Effector memory CD8-positive, alpha-beta T cell (primary cell): Measurements from ENCODE around the gene POLR3A.
"Not testable (repeated sequence)": the region's sequence is repeated elsewhere in the genome, so short reads cannot be mapped to it uniquely, and the experiment has no call there.

Source experiments
- ATAC-seq: fragments of 150-1000 bp; cut with Tn5 transposase; replicated peaks from 2 replicates; pipeline ENCODE4 v1.10.0; 2021; ENCODE audit warnings: mild to moderate bottlenecking, moderate library complexity
- DNase-seq, 3 experiments: peaks; one replicate each; pipeline ENCODE4 v3.0.0; 2021
- H3K27ac Mint-ChIP-seq, 2 donors: one replicate each; pipeline ENCODE4 v1.8.0; 2022; ENCODE audit warnings: mild to moderate bottlenecking in 2 of 2, mixed read lengths in 2 of 2, moderate library complexity in 2 of 2
- H3K27me3 Mint-ChIP-seq, 2 donors: one replicate each; pipeline ENCODE4 v1.8.0; 2022; ENCODE audit warnings: mixed read lengths in 2 of 2
- H3K36me3 Mint-ChIP-seq: one replicate; pipeline ENCODE4 v1.8.0; 2022; ENCODE audit warnings: mild to moderate bottlenecking, moderate library complexity, mixed read lengths; ENCODE audit not compliant: insufficient read depth
- H3K4me1 Mint-ChIP-seq, 2 donors: one replicate each; pipeline ENCODE4 v1.8.0; 2022; ENCODE audit warnings: low read depth in 2 of 2, mixed read lengths in 2 of 2
- H3K4me3 Mint-ChIP-seq, 2 donors: one replicate each; pipeline ENCODE4 v1.8.0; 2022; ENCODE audit warnings: mild to moderate bottlenecking in 2 of 2, mixed read lengths in 2 of 2, moderate library complexity in 2 of 2
- H3K9me3 Mint-ChIP-seq, 2 donors: one replicate each; pipeline ENCODE4 v1.8.0; 2022; ENCODE audit warnings: mixed read lengths in 2 of 2

POLR3A gene

GRCh38 chr10:78002541-78003288 lies 26.6 kb downstream of the POLR3A start:
- peaks cover 0 to 4% of the 10 kb centered on the region in 2 donors for H3K4me1 Mint-ChIP-seq
- ATAC-seq (no peak), DNase-seq (no peak)
- no peaks in the 10 kb centered on the region for H3K27me3 Mint-ChIP-seq
- peaks cover 78% of the 10 kb centered on the region for H3K36me3 Mint-ChIP-seq
- H3K9me3 Mint-ChIP-seq: no peaks in the 10 kb centered on the region
- no peak overlapping the region for H3K27ac Mint-ChIP-seq
- no peak overlapping the region for H3K4me3 Mint-ChIP-seq

DNA sequence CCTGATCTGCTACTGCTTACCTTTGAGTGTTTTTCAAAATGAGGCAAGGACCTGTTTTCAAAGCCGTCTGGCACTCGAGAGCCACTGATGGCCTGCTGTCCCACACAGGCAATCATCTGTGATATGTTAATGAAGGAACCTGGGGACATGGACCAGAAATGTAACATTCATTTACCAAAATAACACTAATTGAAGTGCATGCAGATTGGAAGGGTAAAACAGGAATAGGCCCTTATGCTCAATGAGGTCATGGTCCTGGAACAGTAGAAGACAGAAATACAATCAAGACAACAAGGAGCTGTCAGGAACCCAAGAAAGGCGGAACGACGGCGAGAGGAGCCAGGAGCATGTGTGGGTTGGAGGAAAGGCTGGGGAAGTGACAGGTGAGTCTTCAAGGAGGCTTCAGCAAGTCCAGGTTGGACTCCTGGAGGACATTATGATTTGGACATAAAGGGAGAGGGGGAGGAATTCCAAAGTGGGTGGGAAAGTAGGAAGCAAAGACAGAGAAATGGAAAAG lies 28.3 kb downstream of the POLR3A start:
- Mint-ChIP-seq H3K4me1 (peaks cover 0 to 8% of the 10 kb centered on the region in 2 donors), H3K27ac (no peak overlapping the region), H3K9me3 (no peaks in the 10 kb centered on the region), H3K36me3 (peaks cover 68% of the 10 kb centered on the region), H3K4me3 (no peak overlapping the region), H3K27me3 (no peaks in the 10 kb centered on the region)
- ATAC-seq (no peak), DNase-seq (no peak)

DNA sequence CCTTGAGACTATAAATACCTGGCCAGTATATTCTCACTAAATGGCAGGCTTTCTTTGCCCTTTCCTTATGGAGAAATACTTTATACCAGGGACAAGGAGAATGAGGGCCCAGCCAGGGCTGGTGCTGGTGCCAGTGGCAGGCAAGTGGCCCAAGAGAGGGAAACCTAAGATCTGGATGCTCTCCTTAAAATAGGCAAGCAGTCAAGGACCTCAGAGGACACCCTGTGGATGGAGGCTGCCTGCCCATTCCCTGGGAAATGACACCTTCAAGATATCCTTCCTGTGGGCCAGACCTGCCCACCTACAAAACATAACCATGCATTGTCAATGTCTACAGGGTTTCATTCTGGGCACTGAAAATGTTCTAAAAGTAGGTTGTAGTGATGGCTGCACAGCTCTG lies 29.1 kb downstream of the POLR3A start:
- no peak overlapping the region for H3K27ac Mint-ChIP-seq
- DNase-seq (no peak), ATAC-seq (no peak)
- peaks cover 0 to 8% of the 10 kb centered on the region in 2 donors for H3K4me1 Mint-ChIP-seq
- H3K4me3 Mint-ChIP-seq: no peak overlapping the region
- H3K27me3 Mint-ChIP-seq: no peaks in the 10 kb centered on the region
- H3K9me3 Mint-ChIP-seq: no peaks in the 10 kb centered on the region
- H3K36me3 Mint-ChIP-seq: peaks cover 61% of the 10 kb centered on the region

DNA sequence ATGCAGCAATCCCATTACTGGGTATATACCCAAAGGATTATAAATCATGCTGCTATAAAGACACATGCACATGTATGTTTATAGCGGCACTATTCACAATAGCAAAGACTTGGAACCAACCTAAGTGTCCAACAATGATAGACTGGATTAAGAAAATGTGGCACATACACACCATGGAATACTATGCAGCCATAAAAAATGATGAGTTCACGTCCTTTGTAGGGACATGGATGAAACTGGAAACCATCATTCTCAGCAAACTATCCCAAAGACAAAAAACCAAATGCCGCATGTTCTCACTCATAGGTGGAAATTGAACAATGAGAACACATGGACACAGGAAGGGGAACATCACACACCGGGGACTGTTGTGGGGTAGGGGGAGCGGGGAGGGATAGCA lies 30.5 kb downstream of the POLR3A start:
- DNase-seq, H3K27ac Mint-ChIP-seq, H3K9me3 Mint-ChIP-seq, H3K4me3 Mint-ChIP-seq, H3K27me3 Mint-ChIP-seq, ATAC-seq, H3K4me1 Mint-ChIP-seq: not testable (repeated sequence)
- H3K36me3 Mint-ChIP-seq: peaks cover 58% of the 10 kb centered on the region

- Mint-ChIP-seq H3K9me3 (no peaks in the 10 kb centered on the region), H3K27me3 (no peaks in the 10 kb centered on the region), H3K4me3 (no peak overlapping the region), H3K27ac (no peak overlapping the region), H3K4me1 (peaks cover 0 to 3% of the 10 kb centered on the region in 2 donors), H3K36me3 (peaks cover 69% of the 10 kb centered on the region)
- no peak for ATAC-seq
- DNase-seq: no peak
These were observed 35.7 kb downstream of the POLR3A start for GRCh38 chr10:77993620-77994019.

DNA sequence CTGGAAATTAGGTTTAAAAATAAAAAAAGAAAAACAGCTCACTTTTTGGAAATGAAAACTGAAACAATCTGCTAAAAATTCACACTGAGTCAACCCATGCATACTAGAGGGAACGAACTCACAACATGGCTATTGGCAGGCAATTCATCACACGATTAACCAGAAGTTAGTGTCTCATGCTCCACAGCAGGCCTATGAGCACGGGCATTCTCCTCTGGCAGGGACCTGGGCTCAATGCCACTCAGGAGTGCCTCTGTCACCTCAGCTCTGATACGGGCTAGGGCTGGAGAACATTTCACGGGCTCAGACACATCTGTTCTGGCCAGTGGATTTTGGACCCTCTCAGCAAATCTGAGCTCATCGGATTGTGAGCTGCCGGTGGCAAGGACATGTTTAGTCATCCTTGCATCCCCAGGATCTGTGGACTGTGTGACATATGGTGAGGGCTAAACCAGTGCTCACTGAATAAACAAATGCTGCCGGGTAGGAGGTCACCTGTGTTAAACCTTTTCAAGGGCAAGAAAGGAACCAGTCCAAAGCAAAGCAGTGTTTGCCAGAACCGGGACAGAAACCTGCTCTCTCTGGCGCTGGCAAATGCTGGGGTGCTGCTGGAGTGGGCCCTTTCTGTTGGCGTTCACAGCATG lies 40.1 kb downstream of the POLR3A start:
- Mint-ChIP-seq H3K36me3 (peaks cover 87% of the 10 kb centered on the region), H3K4me1 (no peaks in the 10 kb centered on the region), H3K9me3 (no peaks in the 10 kb centered on the region), H3K4me3 (no peak overlapping the region), H3K27ac (peak overlapping the region in 1 of 2 donors; percentile 58), H3K27me3 (no peaks in the 10 kb centered on the region)
- no peak for ATAC-seq
- DNase-seq: no peak

- Mint-ChIP-seq H3K4me3 (no peak overlapping the region), H3K4me1 (no peaks in the 10 kb centered on the region), H3K36me3 (peaks cover 82% of the 10 kb centered on the region), H3K9me3 (no peaks in the 10 kb centered on the region), H3K27ac (peak overlapping the region in 1 of 2 donors; percentile 74), H3K27me3 (no peaks in the 10 kb centered on the region)
- ATAC-seq (no peak), DNase-seq (no peak)
These were observed 41.6 kb downstream of the POLR3A start for GRCh38 chr10:77987671-77988255.

DNA sequence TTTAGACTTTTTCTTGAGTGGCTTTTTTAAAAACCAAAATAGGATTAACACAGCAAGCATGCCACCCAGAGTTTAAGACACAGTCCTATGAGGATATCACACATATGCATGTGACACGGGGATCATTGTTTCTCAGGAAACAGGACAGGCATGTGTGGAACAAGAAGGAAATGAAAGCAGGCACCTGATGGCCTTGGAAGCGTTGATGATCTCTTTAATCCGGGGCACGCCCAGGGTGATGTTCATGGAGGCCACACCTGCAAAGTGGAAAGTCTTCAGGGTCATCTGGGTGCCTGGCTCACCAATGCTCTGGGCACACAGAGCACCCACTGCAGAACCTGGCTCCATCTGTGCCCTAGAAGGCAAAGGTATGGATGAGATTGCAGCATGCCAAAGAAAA lies 44.3 kb downstream of the POLR3A start:
- Mint-ChIP-seq H3K4me1 (no peaks in the 10 kb centered on the region), H3K36me3 (peaks cover 83% of the 10 kb centered on the region), H3K9me3 (no peaks in the 10 kb centered on the region), H3K27ac (no peak overlapping the region), H3K27me3 (no peaks in the 10 kb centered on the region), H3K4me3 (no peak overlapping the region)
- ATAC-seq: no peak
- DNase-seq: no peak

DNA sequence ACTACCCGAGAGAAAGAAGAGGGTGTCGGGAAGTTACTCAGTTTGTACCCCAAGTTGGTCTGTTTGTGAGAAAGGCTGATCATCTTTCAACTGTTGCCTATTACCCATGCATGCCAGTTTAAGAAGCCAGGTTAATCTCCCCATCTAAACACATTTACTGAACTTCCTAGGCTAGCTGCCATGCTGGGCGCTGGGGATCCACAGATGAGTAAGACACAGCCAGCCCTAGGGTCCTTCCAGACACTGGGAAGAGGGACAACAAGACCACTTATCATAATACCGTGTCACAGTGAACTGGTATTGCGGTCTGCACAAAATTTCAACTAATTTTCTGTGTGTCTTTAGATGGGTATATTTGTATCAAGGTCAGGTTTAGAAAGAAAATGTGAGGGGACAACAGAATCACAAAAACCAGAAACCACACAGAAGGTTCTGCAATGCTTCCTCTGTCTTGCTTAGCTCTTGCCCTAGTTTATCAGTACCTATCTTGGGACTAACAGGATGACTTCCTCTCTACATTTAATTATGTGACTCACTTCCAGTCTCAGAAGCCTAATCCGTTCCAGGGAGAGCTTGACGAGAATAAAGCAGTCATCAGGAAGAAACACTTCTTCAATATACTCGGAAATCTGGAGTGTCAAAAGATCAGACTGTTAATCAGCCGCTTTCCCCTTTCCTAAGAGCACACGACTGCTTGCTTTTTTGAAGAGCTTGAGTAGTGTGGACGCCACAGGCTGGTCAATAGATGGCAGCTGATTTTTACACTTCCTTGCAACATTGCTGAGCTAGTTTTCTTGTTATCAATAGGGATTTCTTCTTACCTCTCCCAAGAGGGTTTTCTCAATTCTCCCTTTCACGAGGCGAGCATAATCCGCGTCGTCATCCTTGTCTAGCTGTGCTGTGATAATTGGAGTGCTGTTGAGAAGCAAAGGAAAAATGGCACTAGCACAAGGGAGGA lies 45.7 kb downstream of the POLR3A start:
- no peak overlapping the region for H3K27ac Mint-ChIP-seq

DNA sequence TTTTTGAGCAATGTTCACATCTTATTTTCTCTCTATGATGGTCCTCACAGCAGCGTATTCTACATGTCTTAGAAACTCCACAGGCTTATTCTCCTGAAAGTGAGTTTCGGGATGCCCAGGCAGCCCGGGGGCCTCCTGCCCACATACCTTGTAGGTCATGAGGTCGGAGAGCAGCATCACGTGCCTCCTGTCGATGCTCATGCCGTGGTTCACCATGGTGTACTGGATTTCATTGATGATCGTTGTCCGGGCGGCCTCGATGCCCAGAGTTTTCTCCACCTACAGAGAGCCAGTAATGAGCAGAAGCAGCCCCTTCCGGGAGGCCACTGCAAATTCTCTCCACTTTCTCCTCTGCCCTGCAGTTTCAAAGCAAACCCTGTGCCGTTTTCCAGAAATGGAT lies 48.0 kb downstream of the POLR3A start:
- DNase-seq (no peak), ATAC-seq (no peak)

More for the DNA sequence above, 45.7 kb downstream of the POLR3A start:
- Mint-ChIP-seq H3K4me3 (no peak overlapping the region), H3K9me3 (no peaks in the 10 kb centered on the region), H3K36me3 (peaks cover 85% of the 10 kb centered on the region), H3K4me1 (no peaks in the 10 kb centered on the region), H3K27me3 (no peaks in the 10 kb centered on the region)
- DNase-seq (no peak), ATAC-seq (no peak)

GRCh38 chr10:77979221-77979620 lies 50.1 kb downstream of the POLR3A start:
- Mint-ChIP-seq H3K4me1 (no peaks in the 10 kb centered on the region), H3K27ac (no peak overlapping the region), H3K4me3 (no peak overlapping the region), H3K9me3 (no peaks in the 10 kb centered on the region), H3K27me3 (no peaks in the 10 kb centered on the region), H3K36me3 (peaks cover 76% of the 10 kb centered on the region)
- DNase-seq: no peak
- ATAC-seq: no peak

More for the DNA sequence above, 48.0 kb downstream of the POLR3A start:
- Mint-ChIP-seq H3K4me1 (no peaks in the 10 kb centered on the region), H3K27me3 (no peaks in the 10 kb centered on the region), H3K9me3 (no peaks in the 10 kb centered on the region), H3K36me3 (peaks cover 91% of the 10 kb centered on the region), H3K4me3 (no peak overlapping the region), H3K27ac (no peak overlapping the region)

DNA sequence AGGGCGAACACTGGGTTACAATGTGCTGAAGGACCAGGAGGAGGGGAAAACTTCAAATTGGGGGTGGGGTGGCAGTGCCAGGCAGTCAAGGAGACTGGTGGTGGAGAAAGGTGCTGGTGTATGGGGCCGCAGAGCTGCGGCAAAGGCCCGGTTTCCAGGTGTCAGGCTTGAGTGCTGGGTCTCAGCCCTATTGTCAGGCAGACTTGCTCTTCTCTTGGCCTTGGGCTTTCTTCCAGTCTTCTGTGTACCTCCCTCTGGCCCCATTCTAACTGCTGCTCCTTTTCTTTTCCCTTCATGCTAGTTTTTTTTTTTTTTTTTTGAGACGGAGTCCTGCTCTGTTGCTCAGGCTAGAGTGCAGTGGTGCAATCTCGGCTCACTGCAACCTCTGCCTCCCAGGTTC lies 51.0 kb downstream of the POLR3A start:
- no peak for ATAC-seq
- peaks cover 72% of the 10 kb centered on the region for H3K36me3 Mint-ChIP-seq
- peak overlapping the region in 1 of 2 donors; percentile 32 for H3K27ac Mint-ChIP-seq
- no peaks in the 10 kb centered on the region for H3K9me3 Mint-ChIP-seq
- no peaks in the 10 kb centered on the region for H3K27me3 Mint-ChIP-seq
- no peak overlapping the region for H3K4me3 Mint-ChIP-seq
- no peak for DNase-seq
- H3K4me1 Mint-ChIP-seq: no peaks in the 10 kb centered on the region

DNA sequence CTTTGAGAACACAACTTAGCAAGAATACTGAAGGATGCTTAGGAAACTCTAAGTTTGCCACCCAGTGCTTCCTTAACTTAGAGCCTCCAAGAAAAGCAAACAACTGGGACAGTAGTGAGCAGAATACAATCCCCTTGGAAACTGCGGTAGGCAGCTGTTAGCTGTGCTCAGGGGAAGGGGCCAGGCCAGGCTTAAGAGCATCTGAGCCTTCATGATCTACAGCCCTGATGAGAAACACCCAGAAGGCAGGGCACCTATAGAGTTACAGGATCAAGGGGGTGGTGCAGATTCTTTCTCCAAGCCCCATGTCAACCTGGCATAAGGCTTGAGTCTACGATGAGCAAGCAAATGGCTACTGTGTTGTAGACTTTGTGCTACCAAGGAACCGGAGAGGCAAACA lies 51.4 kb downstream of the POLR3A start:
- DNase-seq: no peak
- Mint-ChIP-seq H3K4me3 (no peak overlapping the region), H3K9me3 (no peaks in the 10 kb centered on the region), H3K27ac (peak overlapping the region in 1 of 2 donors; percentile 32), H3K27me3 (no peaks in the 10 kb centered on the region), H3K36me3 (peaks cover 69% of the 10 kb centered on the region), H3K4me1 (no peaks in the 10 kb centered on the region)
- ATAC-seq: no peak
